K562 (cell line): Measurements from ENCODE around the gene ATG10. TPM values are rescaled to one million over a fixed set of nuclear protein-coding genes. Genes with fewer than 3 reads are reported as not detected.

Experiments used
- ASH1L ChIP-seq: fragments of 450-650 bp; IDR thresholded peaks from 2 replicates; pipeline ENCODE4 v1.6.1; 2018; ENCODE audit warnings: borderline replicate concordance, mild to moderate bottlenecking, low read depth; ENCODE audit not compliant: partially characterized antibody
- BRD9 ChIP-seq: fragments of 450-650 bp; IDR thresholded peaks from 2 replicates; pipeline ENCODE4 v1.6.1; 2018; ENCODE audit warnings: low read depth; ENCODE audit not compliant: partially characterized antibody
- HINFP ChIP-seq: fragments of 450-650 bp; conservative IDR thresholded peaks from 2 replicates; pipeline ENCODE4 v1.6.1; 2016; ENCODE audit warnings: missing genetic modification characterization, low read depth, mild to moderate bottlenecking, control low read depth, missing compliant biosample characterization
- HNRNPL ChIP-seq: fragments of 200-400 bp; formaldehyde crosslinking; IDR thresholded peaks from 2 replicates; pipeline ENCODE4 v1.6.1; 2017; ENCODE audit warnings: low read depth, mild to moderate bottlenecking, low read length
- KDM1A ChIP-seq, 2 experiments: fragments of 450-650 bp; IDR thresholded peaks; 2 replicates each; pipeline ENCODE4 v1.6.1; 2016; ENCODE audit warnings: mild to moderate bottlenecking in 2 of 2
- KHSRP ChIP-seq: fragments of 450-650 bp; IDR thresholded peaks from 2 replicates; pipeline ENCODE4 v1.6.1; 2017
- LEF1 ChIP-seq: fragments of 450-650 bp; IDR thresholded peaks from 2 replicates; pipeline ENCODE4 v1.6.1; 2016; ENCODE audit warnings: mild to moderate bottlenecking
- NFXL1 ChIP-seq: fragments of 450-650 bp; formaldehyde crosslinking; IDR thresholded peaks from 2 replicates; pipeline ENCODE4 v1.4.0; 2021; ENCODE audit warnings: mild to moderate bottlenecking
- NONO ChIP-seq, 2 experiments: fragments of 200-400 bp in 1 of 2; fragments of 450-650 bp in 1 of 2; formaldehyde crosslinking in 1 of 2; IDR thresholded peaks; 2 replicates each; pipeline ENCODE4 v1.6.1; 2017; ENCODE audit warnings: low read depth in 2 of 2, mild to moderate bottlenecking in 2 of 2, moderate library complexity in 2 of 2, low read length in 1 of 2
- NR2C2 ChIP-seq, 2 experiments: fragments of 200-800 bp in 1 of 2; sonication (Bioruptor generic) in 1 of 2; sonication (generic) in 1 of 2; formaldehyde crosslinking in 1 of 2; IDR thresholded peaks; 2 replicates each; pipeline versions ENCODE4 v1.6.1 to v1.8.0; 2016 to 2022; ENCODE audit warnings: mild to moderate bottlenecking in 1 of 2, missing compliant biosample characterization in 1 of 2, missing genetic modification characterization in 1 of 2, missing genetic modification reagents in 1 of 2
- PHB2 ChIP-seq: fragments of 450-650 bp; IDR thresholded peaks from 2 replicates; pipeline ENCODE4 v1.6.1; 2017; ENCODE audit warnings: low read depth
- RBM39 ChIP-seq: fragments of 200-400 bp; formaldehyde crosslinking; optimal IDR thresholded peaks from 2 replicates; pipeline ENCODE3; 2018; ENCODE audit warnings: low read depth, low read length
- SETDB1 ChIP-seq: IDR thresholded peaks from one replicate; pipeline ENCODE4 v1.6.1; 2012; ENCODE audit warnings: low read length, control low read depth, inconsistent platforms
- TCF3 ChIP-seq: sonication (generic); formaldehyde crosslinking; IDR thresholded peaks from 2 replicates; pipeline ENCODE4 v1.4.0; 2020; ENCODE audit warnings: mild to moderate bottlenecking, missing genetic modification reagents
- ZFX ChIP-seq: sonication (generic); formaldehyde crosslinking; IDR thresholded peaks from 2 replicates; pipeline ENCODE4 v1.8.0; 2022; ENCODE audit warnings: mild to moderate bottlenecking, missing genetic modification reagents, moderate library complexity
- ZNF282 ChIP-seq: sonication (generic); formaldehyde crosslinking; IDR thresholded peaks from 2 replicates; pipeline ENCODE4 v1.8.1; 2023; ENCODE audit warnings: missing genetic modification reagents
- ZNF584 ChIP-seq: fragments of 200-800 bp; sonication (Bioruptor generic); IDR thresholded peaks from 2 replicates; pipeline ENCODE4 v1.6.1; 2016; ENCODE audit warnings: low read depth, mild to moderate bottlenecking, missing genetic modification characterization, missing compliant biosample characterization
- ZNF589 ChIP-seq: fragments of 200-800 bp; sonication (Bioruptor generic); IDR thresholded peaks from 2 replicates; pipeline ENCODE4 v1.6.1; 2016; ENCODE audit warnings: low read depth, missing genetic modification characterization, missing compliant biosample characterization
- ZNF830 ChIP-seq: fragments of 250-450 bp; sonication (Bioruptor Pico); IDR thresholded peaks from 2 replicates; pipeline ENCODE4 v1.5.0; 2021; ENCODE audit warnings: mild to moderate bottlenecking
- polyA plus RNA-seq, 8 experiments: library from polyadenylated mRNA; depleted of rRNA in 4 of 8; stranded (reverse) in 5 of 8; unstranded in 3 of 8; fragments of >200 nt; fragmentation: Nextera tagmentation in 2 of 8; fragmentation: Illumina TruSeq in 1 of 8; extraction: Ambion mirVana in 2 of 8; extraction: Trizol in 1 of 8; gene quantifications; 2 replicates each; pipeline versions ENCODE4 v1.2.1 to v1.2.3, GENCODE V29; 2011 to 2014; ENCODE audit warnings: inconsistent platforms in 1 of 8, missing spikeins in 1 of 8
- total RNA-seq, 7 experiments: library from RNA; depleted of rRNA in 6 of 7; stranded (reverse); fragments of >200 nt in 6 of 7; fragmentation: Illumina TruSeq in 2 of 7; extraction: Trizol in 2 of 7; gene quantifications; 2 replicates each; pipeline versions ENCODE4 v1.2.1 to v1.2.3, GENCODE V29; 2011 to 2021; ENCODE audit warnings: low replicate concordance in 1 of 7
- TF ChIP-seq, protein P1 (sequence below): fragments of 250-450 bp; sonication (Bioruptor Pico); IDR thresholded peaks from 2 replicates; pipeline ENCODE4 v1.9.0; 2021; ENCODE audit warnings: mild to moderate bottlenecking
- TF ChIP-seq, protein P2 (sequence below): IDR thresholded peaks from 2 replicates; pipeline ENCODE4 v1.6.1; 2014; ENCODE audit warnings: antibody characterized with exemption
- TF ChIP-seq, protein P3 (sequence below): fragments of 450-650 bp; IDR thresholded peaks from 2 replicates; pipeline ENCODE4 v1.7.1; 2018; ENCODE audit warnings: mild to moderate bottlenecking, low read depth; ENCODE audit not compliant: partially characterized antibody

ATG10 gene
- total and polyA plus RNA-seq, 9 of the 15 experiments (the other 6 are each of a cell fraction or from before 2014, with no cell fraction given), result 7.0 to 18.8 (median 14.6) TPM

- TF ChIP-seq TCF3, result no peak; the same call in 1 of the 2 replicates
- TF ChIP-seq HINFP (tag), result peak; percentile 99
- peak; percentile 44; the same call in 1 of the 2 replicates for TF ChIP-seq ZNF282 (CRISPR knock-in tag)
- TF ChIP-seq ZNF830, result 0 out of 2 replicates have a peak, but pooled peaks have one; percentile 58
- TF ChIP-seq ZFX (CRISPR knock-in tag), result peak; percentile 99
- no peak for TF ChIP-seq RBM39
- TF ChIP-seq KDM1A (IDR thresholded peaks at IDR 0.05), result no peak
- no peak for TF ChIP-seq SETDB1
- TF ChIP-seq HNRNPL, result peak; percentile 59; the same call in 1 of the 2 replicates
- TF ChIP-seq NONO (IDR thresholded peaks at IDR 0.05; ENCODE audit: low read depth in 2 of 2, low read length in 1 of 2), result peak in 1 of 2 experiments; percentile 79; a peak in 2 of 4 replicates
- TF ChIP-seq LEF1, result 0 out of 2 replicates have a peak, but pooled peaks have one; percentile 42
- no peak for TF ChIP-seq KHSRP
- TF ChIP-seq ZNF589 (CRISPR knock-in tag), result no peak; the same call in 1 of the 2 replicates
- TF ChIP-seq, protein P1, sequence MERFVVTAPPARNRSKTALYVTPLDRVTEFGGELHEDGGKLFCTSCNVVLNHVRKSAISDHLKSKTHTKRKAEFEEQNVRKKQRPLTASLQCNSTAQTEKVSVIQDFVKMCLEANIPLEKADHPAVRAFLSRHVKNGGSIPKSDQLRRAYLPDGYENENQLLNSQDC (CRISPR knock-in tag), result peak; percentile 3; the same call in 1 of the 2 replicates
- no peak; the same call in 1 of the 2 replicates for TF ChIP-seq ZNF584 (CRISPR knock-in tag)
- peak; percentile 15 for TF ChIP-seq BRD9
- no peak for TF ChIP-seq ASH1L
- TF ChIP-seq, protein P2, sequence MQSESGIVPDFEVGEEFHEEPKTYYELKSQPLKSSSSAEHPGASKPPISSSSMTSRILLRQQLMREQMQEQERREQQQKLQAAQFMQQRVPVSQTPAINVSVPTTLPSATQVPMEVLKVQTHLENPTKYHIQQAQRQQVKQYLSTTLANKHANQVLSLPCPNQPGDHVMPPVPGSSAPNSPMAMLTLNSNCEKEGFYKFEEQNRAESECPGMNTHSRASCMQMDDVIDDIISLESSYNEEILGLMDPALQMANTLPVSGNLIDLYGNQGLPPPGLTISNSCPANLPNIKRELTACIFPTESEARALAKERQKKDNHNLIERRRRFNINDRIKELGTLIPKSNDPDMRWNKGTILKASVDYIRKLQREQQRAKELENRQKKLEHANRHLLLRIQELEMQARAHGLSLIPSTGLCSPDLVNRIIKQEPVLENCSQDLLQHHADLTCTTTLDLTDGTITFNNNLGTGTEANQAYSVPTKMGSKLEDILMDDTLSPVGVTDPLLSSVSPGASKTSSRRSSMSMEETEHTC, result 0 out of 2 replicates have a peak, but pooled peaks have one; percentile 5
- TF ChIP-seq NFXL1 (CRISPR knock-in tag), result no peak
- TF ChIP-seq PHB2, result no peak
- peak; percentile 55; the same call in 1 of the 2 replicates for TF ChIP-seq NR2C2 (CRISPR knock-in tag; IDR thresholded peaks at IDR 0.05)
- peak; percentile 97 for TF ChIP-seq NR2C2 (tag; IDR thresholded peaks at IDR 0.05)
- TF ChIP-seq, protein P3, sequence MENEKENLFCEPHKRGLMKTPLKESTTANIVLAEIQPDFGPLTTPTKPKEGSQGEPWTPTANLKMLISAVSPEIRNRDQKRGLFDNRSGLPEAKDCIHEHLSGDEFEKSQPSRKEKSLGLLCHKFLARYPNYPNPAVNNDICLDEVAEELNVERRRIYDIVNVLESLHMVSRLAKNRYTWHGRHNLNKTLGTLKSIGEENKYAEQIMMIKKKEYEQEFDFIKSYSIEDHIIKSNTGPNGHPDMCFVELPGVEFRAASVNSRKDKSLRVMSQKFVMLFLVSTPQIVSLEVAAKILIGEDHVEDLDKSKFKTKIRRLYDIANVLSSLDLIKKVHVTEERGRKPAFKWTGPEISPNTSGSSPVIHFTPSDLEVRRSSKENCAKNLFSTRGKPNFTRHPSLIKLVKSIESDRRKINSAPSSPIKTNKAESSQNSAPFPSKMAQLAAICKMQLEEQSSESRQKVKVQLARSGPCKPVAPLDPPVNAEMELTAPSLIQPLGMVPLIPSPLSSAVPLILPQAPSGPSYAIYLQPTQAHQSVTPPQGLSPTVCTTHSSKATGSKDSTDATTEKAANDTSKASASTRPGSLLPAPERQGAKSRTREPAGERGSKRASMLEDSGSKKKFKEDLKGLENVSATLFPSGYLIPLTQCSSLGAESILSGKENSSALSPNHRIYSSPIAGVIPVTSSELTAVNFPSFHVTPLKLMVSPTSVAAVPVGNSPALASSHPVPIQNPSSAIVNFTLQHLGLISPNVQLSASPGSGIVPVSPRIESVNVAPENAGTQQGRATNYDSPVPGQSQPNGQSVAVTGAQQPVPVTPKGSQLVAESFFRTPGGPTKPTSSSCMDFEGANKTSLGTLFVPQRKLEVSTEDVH, result no peak
Observed at GRCh38 chr5:81971712-81972491, at the start of gene ATG10 (continued).
